ENCODE data around the gene XRCC3.

The XRCC3 gene

DNA sequence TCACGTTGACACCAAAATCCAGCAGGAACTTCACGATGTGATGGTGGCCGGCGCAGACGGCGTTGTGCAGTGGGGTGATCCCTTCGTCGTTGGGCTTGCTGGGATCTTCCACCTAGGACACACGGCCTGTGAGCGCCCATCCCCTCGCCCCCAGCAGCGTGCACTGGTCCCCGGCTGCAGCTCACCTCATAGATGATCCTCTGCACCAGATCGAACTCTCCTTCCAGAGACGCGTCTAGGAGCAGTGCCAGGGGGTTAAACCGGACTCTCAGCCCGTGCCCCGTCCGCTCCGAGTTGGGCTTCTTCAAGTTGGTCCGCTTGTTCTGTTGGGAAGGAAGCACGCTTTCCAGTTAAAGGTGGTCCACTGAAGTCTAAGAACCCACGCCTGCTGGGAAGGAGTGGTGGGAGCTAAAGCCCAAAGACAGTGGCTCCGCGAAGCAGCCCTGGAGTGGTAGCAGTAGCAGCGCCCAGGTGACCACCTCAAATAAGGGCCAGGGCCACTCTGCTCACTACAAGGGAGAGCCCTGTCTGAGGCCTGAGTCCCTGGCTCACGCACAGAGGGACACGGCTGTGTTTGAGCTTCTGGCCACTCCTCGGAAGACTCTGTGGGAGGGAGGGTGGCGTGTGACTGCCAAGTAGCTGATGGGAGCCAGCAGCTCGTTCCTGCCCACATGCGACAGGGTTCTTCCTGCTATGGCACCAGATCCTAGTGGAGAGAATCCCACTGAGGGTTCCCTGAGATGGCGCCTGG is 23.6 kb upstream of the XRCC3 start:
- no peaks in the 10 kb centered on the region for H4K20me1 ChIP-seq (ENCODE audit: low read depth, low read length)
- TF ChIP-seq, protein P1, sequence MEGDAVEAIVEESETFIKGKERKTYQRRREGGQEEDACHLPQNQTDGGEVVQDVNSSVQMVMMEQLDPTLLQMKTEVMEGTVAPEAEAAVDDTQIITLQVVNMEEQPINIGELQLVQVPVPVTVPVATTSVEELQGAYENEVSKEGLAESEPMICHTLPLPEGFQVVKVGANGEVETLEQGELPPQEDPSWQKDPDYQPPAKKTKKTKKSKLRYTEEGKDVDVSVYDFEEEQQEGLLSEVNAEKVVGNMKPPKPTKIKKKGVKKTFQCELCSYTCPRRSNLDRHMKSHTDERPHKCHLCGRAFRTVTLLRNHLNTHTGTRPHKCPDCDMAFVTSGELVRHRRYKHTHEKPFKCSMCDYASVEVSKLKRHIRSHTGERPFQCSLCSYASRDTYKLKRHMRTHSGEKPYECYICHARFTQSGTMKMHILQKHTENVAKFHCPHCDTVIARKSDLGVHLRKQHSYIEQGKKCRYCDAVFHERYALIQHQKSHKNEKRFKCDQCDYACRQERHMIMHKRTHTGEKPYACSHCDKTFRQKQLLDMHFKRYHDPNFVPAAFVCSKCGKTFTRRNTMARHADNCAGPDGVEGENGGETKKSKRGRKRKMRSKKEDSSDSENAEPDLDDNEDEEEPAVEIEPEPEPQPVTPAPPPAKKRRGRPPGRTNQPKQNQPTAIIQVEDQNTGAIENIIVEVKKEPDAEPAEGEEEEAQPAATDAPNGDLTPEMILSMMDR (IDR thresholded peaks at IDR 0.05; ENCODE audit: insufficient read depth, low read length, poor library complexity, severe bottlenecking), result no peak
- no peak for TF ChIP-seq EZH2phosphoT487 (conservative IDR thresholded peaks at IDR 0.05; ENCODE audit: low read length)
- H3F3A ChIP-seq (ENCODE audit: insufficient read depth), result no peaks in the 10 kb centered on the region
- no peaks in the 10 kb centered on the region for H3K27me3 ChIP-seq (ENCODE audit: low read length)
- H2AFZ ChIP-seq (ENCODE audit: low read depth, low read length, severe bottlenecking), result no peak overlapping the region
- no peak overlapping the region for H3K9ac ChIP-seq (ENCODE audit: low read length)
- no peaks in the 10 kb centered on the region for H3K9me2 ChIP-seq (replicated peaks; ENCODE audit: insufficient read depth, low read length)
- H3K79me2 ChIP-seq (ENCODE audit: insufficient read depth, low read length), result no peaks in the 10 kb centered on the region
- H3K4me2 ChIP-seq (ENCODE audit: low read depth, low read length, poor library complexity, severe bottlenecking), result no peak overlapping the region
- H3K4me3 ChIP-seq (ENCODE audit: insufficient read depth, low read length, poor library complexity, severe bottlenecking), result no peak overlapping the region
- H3K36me3 ChIP-seq (ENCODE audit: low read length), result no peaks in the 10 kb centered on the region
- no peak overlapping the region for H3K27ac ChIP-seq (ENCODE audit: low read depth, low read length)
- no peaks in the 10 kb centered on the region for H3K9me3 ChIP-seq (ENCODE audit: insufficient read depth, low read length)

DNA sequence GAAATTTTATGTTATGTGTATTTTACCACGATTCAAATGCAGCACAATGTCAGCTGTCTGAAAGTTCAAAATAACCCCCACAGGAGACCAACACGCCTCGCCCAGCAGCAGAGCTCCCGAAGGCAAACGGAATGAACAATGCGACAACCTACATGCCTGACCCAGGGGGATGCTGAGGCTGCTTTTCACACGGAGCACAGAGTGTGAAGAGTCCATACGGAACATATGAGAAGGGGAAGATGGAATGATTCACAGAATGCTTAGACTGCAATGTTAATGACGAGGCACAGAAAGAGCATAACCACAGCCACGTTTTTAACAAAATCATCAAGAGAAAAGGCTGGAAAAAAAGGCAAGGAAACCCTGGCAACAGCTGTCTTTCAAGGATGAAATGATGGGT is 22.9 kb upstream of the XRCC3 start:
- Histone ChIP-seq H3K9me2 (replicated peaks; ENCODE audit: insufficient read depth, low read length) (no peaks in the 10 kb centered on the region), H3K27ac (ENCODE audit: low read depth, low read length) (no peak overlapping the region), H3K9me3 (ENCODE audit: insufficient read depth, low read length) (no peaks in the 10 kb centered on the region), H3K79me2 (ENCODE audit: insufficient read depth, low read length) (no peaks in the 10 kb centered on the region), H3F3A (ENCODE audit: insufficient read depth) (no peaks in the 10 kb centered on the region), H2AFZ (ENCODE audit: low read depth, low read length, severe bottlenecking) (no peak overlapping the region), H4K20me1 (ENCODE audit: low read depth, low read length) (no peaks in the 10 kb centered on the region), H3K4me2 (ENCODE audit: low read depth, low read length, poor library complexity, severe bottlenecking) (no peak overlapping the region), H3K36me3 (ENCODE audit: low read length) (no peaks in the 10 kb centered on the region), H3K9ac (ENCODE audit: low read length) (no peak overlapping the region), H3K27me3 (ENCODE audit: low read length) (no peaks in the 10 kb centered on the region), H3K4me3 (ENCODE audit: insufficient read depth, low read length, poor library complexity, severe bottlenecking) (no peak overlapping the region)
- TF ChIP-seq, protein P1 (IDR thresholded peaks at IDR 0.05; ENCODE audit: insufficient read depth, low read length, poor library complexity, severe bottlenecking), result no peak
- no peak for TF ChIP-seq EZH2phosphoT487 (conservative IDR thresholded peaks at IDR 0.05; ENCODE audit: low read length)

DNA sequence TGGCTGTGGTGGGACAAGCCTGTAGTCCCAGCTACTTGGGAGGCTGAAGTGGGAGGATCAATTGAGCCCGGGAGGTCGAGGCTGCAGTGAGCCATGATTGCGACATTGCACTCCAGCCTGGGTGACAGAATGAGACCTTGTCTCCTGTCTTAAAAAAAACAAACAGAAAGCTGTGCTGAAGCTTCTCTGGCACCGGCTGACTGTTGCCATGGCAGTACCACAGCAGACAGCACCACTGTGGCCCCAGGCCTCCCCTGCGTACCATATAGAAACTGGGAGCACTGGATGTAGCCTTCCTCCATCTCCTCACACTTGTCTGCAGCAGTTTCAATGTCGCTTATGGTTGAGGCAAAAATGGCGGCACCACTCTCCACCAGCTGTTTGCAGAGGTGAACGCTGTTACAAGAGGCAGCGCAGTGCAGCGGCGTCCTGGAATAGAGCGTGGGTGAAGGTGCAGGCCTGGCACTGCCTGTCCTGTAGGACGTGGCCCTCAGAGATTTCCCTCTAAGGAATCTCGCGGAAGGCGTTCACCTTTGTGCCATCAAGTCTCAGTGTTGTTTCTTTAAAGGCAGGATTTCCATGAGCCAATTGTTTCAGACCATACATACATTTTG is 22.3 kb upstream of the XRCC3 start:
- Histone ChIP-seq H2AFZ (ENCODE audit: low read depth, low read length, severe bottlenecking) (no peak overlapping the region), H3K27me3 (ENCODE audit: low read length) (no peaks in the 10 kb centered on the region), H3K4me3 (ENCODE audit: insufficient read depth, low read length, poor library complexity, severe bottlenecking) (no peak overlapping the region), H3K9ac (ENCODE audit: low read length) (no peak overlapping the region), H3K27ac (ENCODE audit: low read depth, low read length) (no peak overlapping the region), H3K9me3 (ENCODE audit: insufficient read depth, low read length) (no peaks in the 10 kb centered on the region), H3K79me2 (ENCODE audit: insufficient read depth, low read length) (no peaks in the 10 kb centered on the region), H3F3A (ENCODE audit: insufficient read depth) (no peaks in the 10 kb centered on the region), H4K20me1 (ENCODE audit: low read depth, low read length) (no peaks in the 10 kb centered on the region), H3K9me2 (replicated peaks; ENCODE audit: insufficient read depth, low read length) (no peaks in the 10 kb centered on the region), H3K4me2 (ENCODE audit: low read depth, low read length, poor library complexity, severe bottlenecking) (no peak overlapping the region), H3K36me3 (ENCODE audit: low read length) (no peaks in the 10 kb centered on the region)
- no peak for TF ChIP-seq EZH2phosphoT487 (conservative IDR thresholded peaks at IDR 0.05; ENCODE audit: low read length)
- TF ChIP-seq, protein P1 (IDR thresholded peaks at IDR 0.05; ENCODE audit: insufficient read depth, low read length, poor library complexity, severe bottlenecking), result no peak

All from SU-DHL-6 (cell line).